GM19397 (cell line): ENCODE data around the gene TAGLN3.

Experiments
- ATAC-seq: cut with Tn5 transposase; IDR thresholded peaks from one replicate; pipeline ENCODE4 v1.9.1; 2021; ENCODE audit warnings: mild to moderate bottlenecking, moderate library complexity; ENCODE audit not compliant: unreplicated experiment

The TAGLN3 gene

DNA sequence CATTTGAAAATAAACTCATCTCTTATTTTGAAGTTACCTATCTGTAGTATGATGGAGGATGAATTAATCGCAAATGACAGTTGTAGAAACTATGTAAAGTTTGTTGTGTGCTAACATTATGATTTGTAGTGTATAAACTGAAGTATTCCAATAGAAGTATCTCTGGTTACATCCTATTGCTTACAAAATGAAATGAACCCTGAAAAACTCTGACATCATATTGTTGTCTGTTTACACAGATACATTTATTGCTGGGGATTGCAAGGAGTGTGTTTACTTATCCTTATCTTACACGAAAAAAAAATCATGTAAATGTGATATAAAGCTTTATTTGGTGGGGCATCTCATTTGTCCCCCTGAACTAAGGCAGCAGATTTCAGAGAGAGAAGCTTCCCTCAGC is 22.5 kb upstream of the TAGLN3 start:
- ATAC-seq = no peak

DNA sequence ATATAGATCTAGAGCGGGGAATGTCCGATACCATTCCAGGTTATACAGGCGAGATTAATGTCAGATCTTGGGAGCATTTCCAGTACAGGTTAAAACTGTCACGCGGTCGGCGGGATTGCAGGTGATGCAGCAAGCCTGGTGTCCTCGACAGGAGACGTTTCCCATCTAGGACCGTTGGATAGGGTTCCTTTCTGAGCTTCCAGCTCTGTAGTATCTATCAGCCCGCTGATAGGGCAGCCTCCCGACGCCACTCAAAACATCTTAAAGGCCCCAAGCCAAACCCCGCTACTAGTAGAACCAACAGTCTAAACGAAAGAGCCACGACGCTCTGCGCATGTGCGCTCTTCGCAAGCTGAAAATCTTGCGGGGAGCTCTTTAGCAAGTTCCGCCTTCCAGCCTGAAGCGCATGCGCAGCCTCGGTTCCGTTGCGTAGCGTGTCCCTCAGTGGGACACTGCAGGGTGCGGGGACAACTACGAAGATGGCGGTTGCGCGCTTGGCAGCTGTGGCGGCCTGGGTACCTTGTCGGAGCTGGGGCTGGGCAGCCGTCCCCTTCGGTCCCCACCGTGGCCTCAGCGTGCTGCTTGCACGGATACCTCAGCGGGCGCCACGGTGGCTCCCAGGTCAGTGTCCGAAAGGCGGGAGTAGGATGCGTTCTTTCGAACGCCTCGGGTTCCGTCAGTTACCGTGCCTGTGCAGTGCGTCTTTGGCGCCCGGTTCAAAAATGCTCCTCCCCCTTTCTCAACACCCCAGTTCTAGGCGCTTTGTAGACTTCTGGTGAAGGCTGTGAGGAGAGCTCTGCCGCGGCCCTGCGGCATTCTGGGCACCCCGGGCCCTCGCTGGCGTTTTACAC is 19.9 kb upstream of the TAGLN3 start, which contains the start of gene ABHD10:
ABHD10 (plus strand) TSS at position 444 of the 851 bp plus-strand sequence; CDS start at position 480, 36 bp downstream.
- ATAC-seq = peak; percentile 97

DNA sequence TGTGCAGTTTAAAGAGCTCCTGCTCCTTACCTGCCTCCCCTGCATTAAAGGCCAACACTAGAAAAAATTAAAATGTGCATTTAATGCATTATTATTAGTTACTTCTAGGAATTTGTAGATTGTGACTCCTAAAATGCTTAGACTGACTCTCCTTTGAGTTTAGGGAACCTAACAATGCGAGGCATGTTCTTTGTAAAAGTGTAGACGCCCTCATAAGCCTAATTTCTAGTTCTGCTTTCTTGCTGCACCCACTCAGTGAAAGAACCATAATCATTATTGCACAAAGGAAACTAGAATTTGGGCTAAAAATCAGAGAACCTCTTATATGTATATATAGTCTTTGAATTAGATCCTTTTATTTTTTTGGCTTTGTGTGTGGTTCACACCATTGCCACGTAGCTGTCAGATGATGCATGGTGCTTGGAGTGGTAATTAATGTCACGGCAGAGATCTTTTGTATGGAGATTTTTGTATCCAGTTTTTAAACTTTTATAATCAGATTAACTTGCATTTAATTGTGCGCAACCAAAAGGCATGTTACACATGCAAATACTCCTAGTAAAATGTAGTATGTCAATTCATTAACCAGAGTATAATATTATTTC is 19.2 kb upstream of the TAGLN3 start:
- peak; percentile 21 for ATAC-seq

- ATAC-seq = no peak
Observed at GRCh38 chr3:111980716-111981456, 17.8 kb upstream of the TAGLN3 start.

DNA sequence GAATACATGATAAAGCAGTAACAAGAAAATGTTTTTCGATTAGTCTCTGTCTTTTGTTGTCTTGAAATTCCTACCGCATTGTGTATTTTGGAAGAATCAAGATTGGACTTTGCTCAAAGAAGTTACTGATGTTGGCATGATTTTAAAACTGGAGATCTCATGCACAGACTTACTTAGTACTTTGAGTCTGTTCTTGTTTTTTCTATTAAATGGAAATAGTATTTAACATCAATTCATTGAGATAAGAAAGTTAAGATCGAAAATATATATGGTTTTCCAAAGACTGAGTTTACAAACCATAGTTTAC is 17.3 kb upstream of the TAGLN3 start:
- no peak for ATAC-seq

DNA sequence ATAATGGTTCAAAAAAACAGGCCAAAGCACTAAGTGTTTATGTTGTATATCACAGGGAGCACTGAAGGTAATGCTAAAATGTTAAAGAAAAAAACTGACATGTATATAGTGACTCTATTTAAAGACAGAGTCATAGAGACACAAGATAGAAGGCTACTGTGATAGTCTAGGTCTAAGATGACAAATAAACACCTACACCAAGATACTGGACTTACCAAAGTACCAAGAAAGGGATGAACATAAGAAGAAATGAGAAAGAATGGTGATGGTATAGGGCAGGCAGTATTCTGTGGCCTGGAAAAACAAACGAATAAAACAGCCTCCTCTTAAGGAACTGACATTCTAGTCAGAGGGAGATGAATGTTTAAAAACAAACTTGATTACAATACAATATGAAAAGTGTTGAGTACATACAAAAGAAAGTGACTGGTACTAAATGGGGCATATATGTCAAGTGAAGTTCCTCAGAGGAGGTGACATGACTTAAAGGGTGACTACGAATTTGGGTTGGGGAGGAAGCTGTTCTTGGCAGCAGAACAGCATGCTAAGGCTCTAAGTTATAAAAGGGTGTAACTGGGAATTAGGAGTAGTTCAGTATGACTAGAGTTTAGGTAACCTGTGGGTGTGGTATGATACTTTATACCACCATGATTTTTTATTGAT is 14.0 kb upstream of the TAGLN3 start:
- ATAC-seq = no peak

GRCh38 chr3:111986800-111987199 is 11.9 kb upstream of the TAGLN3 start:
- no peak for ATAC-seq

DNA sequence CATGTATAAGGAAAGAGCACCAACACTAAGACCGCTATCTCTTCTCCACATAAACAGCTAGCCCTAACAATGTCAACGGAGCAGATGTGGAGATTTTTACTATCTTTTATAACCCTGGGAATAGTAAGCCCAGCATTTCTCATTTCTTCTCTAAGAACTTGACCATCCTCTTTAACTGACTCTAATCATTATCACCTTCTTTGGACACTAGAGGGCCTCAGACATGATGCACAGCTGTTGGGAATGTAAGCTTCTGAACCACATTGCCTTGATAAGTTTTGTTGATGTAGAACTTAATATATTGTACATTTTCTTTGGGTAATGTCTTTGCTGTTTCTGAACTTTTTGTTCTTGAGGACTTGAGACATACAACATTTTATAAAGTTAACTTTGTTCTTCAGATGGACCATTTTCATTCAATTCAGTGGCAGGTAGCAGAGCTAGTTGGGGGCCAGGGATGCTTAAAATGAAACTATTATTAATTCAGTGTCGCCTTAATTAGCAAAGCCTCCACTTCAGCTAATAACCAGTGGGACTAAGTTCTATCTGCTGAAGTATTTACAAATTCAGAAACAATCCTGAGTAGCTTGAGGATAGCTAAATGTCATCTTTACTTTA is 9.6 kb upstream of the TAGLN3 start:
- ATAC-seq = peak; percentile 93

GRCh38 chr3:111993038-111993437 is 5.7 kb upstream of the TAGLN3 start:
- no peak for ATAC-seq

GRCh38 chr3:111999484-112000324 is 982 bp downstream of the TAGLN3 start:
- ATAC-seq = no peak

DNA sequence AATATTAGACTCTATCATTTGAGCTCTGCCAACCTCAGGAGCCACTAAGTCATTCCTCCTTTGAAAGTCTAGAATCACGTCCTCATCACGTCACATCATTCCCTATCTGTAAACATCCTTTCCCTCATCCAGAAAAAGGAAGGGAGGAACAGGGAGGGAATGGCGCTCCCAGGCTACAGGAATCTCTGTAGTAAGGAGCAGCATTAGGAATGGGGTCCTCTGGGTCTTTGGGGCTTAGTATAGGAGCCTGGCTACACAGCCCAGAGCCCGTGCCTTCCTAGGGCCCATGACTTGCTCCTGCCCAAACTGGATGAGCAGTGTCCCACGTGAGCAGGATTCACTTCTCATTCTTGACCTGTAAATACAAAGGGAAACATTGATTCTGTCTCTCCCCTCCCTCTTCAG is 1.6 kb downstream of the TAGLN3 start:
- no peak for ATAC-seq

DNA sequence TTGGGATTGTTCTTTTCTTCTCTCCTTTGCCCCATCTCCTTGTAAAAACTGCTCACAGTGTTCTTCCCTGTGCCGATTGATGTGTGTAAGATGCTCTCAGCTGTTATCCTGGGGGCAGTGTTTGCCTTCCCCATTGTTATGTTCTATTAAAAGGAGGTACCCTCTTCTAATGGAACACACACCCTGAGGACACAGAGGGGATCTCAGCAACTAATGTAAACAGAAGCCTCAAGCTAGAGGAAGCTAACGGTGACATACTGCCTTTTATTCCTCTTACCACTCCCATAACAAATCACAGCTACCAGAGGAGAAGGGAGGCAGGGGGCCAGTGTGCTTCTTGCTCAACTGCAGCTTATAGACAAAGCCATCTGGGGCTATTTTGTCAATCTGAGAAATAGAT is 2.2 kb downstream of the TAGLN3 start:
- ATAC-seq = no peak

- no peak for ATAC-seq
Observed at GRCh38 chr3:112001526-112001925, 2.8 kb downstream of the TAGLN3 start.

DNA sequence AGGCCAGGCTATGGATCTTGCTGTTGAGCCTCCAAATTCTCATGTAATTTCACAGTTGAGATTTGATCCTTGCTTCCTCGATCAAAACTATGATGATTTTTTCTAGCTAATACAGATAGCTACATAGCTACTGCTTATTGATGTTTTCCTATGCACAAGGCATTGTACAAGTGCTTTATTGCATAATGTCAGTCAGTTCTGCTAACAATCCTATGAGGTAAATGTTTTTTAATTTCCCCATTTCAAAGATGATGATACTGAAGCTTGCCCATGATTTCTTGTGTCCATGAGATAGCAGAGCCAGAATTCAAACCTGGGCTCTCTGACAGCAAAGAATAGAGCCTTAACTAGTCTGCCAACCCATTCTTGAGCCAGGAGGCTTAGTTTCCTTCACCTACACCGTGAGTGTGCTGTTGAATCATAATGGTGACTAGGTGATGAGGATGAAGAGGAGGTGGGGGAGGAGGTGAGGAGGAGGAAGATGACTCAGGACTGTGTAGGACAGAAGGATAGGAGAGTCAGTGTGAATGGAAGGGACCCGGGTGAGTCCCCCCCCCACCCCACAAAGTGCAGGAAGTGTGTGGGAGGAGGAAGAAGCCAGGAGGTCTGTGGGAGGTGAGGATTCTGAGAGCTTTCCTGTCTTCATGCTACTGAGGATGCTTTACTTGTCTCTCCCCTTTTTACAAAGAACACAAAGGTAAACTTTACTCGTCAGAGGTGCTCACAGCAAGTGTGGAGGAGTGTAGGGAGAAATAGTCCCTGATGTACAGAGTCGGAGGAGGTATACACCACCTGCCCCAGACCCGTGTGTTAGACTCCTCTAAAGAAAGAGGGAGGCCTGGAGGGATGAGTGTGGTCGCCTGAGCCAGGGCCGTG is 3.6 kb downstream of the TAGLN3 start:
- no peak for ATAC-seq

DNA sequence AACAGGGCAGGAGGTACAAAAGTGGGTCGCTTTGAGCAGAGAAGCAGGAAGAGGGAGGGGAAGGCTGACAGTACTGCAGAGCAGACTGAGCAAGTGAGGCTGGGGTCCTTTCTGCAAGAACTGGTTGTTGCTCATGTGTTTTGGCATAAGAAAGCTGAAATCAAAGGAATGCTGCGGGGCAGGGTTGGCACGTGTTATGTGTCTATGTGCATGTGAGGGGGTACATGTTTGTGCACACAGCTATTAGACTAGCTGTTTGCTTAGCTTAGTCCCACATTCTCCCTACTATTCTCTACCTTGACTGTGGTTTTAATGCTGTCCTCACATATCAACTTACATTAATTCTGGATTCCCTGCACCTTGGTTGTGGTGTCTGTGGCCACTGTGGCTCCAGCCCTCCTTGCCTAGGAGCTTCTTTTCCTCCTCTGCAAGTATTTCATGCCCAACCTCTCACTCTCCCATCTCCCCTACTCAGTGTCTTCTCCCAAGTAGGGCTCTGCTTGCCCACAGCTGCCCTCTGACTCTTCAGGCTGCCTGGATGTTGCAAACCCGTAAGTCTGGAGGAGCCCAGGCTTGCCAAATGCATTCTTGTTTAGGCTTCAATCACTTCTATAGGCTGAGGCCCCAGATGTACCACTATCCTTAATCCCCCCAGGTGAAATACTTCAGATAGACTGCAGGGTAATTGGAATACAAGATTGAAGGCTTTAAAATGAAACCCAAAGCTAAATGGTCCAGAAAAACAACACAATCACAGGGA is 4.8 kb downstream of the TAGLN3 start:
- ATAC-seq = no peak

DNA sequence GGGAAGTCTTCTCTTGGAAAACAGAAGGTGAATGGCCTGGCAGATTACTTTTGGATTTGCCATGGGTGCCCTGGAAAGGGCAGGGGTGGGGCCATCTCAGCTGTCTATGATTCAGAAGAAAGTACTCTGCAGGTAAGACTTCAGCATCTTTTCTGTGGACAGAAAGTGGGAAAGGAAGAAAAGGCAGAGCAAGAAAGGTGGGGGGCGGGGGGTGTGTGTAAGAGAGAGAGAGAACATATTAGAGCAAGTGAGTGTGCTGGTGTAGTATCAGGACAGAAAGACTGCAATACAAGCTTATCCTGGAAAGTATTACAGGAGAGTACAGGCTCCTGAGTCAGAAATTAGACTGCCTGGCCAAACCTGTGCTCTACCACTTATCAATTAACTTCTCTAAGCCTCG is 5.5 kb downstream of the TAGLN3 start:
- ATAC-seq = no peak

GRCh38 chr3:112004669-112005068 is 5.9 kb downstream of the TAGLN3 start:
- ATAC-seq = no peak

GRCh38 chr3:112005091-112005672 is 6.5 kb downstream of the TAGLN3 start:
- ATAC-seq = no peak
